GM21423 (cell line): ENCODE data around the gene PAX3.

Experiments used
- ATAC-seq: cut with Tn5 transposase; IDR thresholded peaks from one replicate; pipeline ENCODE4 v1.9.1; 2021; ENCODE audit warnings: mild to moderate bottlenecking, moderate library complexity; ENCODE audit not compliant: unreplicated experiment

Gene PAX3

GRCh38 chr2:222310747-222311318 lies 12.0 kb upstream of the PAX3 start:
- no peak for ATAC-seq

- ATAC-seq: no peak
These were observed 11.0 kb upstream of the PAX3 start for GRCh38 chr2:222309766-222310165.

DNA sequence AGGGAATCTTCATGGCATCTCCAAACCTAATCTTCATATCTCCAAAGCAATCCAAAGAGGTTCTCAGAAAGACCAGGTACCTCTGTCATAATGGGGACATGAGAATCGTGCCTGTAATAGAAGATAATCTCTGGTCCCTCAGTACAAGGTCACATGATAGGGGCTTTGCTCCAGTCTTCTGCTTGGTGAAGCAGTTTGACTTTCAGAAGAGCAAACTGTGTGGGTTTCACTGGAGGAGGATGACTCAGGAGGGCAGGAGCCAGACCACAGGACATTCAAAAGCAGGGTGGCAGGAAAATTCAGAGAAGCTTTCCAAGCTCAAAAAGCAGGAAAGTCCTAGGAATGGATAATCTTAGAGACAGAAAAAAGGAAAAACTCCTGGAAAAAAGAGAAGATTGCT lies 10.6 kb upstream of the PAX3 start:
- ATAC-seq: no peak

- no peak for ATAC-seq
These were observed 9.4 kb upstream of the PAX3 start for GRCh38 chr2:222307978-222308730.

- no peak for ATAC-seq
These were observed 8.5 kb upstream of the PAX3 start for GRCh38 chr2:222307143-222307756.

GRCh38 chr2:222306393-222307142 lies 7.8 kb upstream of the PAX3 start:
- no peak for ATAC-seq

GRCh38 chr2:222305516-222306392 lies 7.0 kb upstream of the PAX3 start:
- ATAC-seq: no peak

DNA sequence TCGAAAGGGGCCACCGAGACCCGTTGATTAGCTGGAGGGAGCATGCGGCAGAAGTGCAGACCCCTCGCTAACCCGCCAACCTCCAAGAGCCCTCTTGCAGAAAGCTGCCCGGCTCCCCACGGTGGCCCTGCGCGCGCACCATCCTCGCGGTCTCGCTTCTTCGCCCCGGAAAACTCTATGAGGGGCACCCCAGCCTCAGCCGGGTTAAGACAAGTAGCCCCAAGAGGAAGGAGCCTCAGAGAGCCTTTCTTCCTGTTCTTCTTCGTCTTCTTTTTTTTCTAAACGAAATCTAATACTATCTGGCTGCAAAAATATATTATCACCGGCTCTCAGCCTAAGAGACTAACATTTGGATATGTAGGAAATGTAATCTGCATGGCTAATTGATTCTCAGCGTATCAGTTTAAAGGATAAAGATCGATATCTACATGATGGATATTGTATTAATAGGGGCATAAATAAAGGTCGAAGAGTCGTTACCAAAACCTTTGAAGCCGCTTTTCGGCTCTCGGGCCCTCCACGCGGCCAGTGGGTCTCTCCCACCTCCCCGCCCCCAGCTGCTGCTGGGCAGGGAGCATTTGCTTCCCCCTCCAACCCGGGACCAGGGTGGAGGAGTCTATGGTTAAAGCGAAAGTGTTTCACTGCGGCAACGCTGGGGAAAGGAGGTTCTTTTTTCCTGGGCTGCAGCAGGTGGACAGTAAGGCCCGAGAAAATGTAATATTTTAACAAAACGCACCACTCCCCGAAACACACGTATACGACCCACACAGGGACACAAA lies 6.1 kb upstream of the PAX3 start:
- ATAC-seq: no peak

- ATAC-seq: no peak
These were observed 5.3 kb upstream of the PAX3 start for GRCh38 chr2:222303828-222304736.

DNA sequence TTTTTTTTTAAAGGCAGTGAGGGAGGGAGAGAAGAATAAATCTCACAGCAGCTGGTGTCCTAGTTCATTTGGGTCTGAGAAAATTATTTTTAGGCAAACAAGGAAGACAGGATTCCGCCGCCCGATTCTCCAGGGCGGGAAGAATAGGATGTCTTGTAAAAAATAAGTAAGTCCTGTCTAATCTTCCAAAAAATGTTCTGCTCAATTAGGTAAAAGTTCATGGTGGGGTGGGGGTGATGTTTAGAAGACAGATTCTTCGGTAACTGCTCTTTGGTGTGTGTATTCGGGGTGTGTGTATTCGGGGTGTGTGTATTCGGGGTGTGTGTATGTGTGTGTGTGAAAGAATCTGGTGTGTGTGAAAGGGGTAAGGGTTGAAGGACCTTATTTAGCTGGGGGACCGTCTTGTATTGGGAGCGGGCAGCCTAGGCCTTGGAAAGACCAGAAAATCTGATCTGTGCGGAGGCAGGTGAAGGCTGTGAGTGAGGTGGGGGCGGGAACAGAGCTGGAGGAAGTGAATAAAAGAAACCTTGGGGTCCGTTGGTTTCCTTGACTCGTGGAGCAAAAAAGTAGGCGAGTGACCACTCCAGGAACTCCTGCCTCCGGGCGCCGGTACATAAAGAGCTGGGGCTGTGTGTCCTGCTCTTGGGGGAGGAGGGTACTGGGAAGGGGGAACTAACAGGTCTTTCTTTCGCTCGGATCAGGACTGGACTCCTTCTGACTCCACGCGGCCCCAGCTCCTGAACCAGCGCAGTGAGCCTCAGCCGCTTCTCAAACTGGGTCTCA lies 4.4 kb upstream of the PAX3 start:
- ATAC-seq: no peak

DNA sequence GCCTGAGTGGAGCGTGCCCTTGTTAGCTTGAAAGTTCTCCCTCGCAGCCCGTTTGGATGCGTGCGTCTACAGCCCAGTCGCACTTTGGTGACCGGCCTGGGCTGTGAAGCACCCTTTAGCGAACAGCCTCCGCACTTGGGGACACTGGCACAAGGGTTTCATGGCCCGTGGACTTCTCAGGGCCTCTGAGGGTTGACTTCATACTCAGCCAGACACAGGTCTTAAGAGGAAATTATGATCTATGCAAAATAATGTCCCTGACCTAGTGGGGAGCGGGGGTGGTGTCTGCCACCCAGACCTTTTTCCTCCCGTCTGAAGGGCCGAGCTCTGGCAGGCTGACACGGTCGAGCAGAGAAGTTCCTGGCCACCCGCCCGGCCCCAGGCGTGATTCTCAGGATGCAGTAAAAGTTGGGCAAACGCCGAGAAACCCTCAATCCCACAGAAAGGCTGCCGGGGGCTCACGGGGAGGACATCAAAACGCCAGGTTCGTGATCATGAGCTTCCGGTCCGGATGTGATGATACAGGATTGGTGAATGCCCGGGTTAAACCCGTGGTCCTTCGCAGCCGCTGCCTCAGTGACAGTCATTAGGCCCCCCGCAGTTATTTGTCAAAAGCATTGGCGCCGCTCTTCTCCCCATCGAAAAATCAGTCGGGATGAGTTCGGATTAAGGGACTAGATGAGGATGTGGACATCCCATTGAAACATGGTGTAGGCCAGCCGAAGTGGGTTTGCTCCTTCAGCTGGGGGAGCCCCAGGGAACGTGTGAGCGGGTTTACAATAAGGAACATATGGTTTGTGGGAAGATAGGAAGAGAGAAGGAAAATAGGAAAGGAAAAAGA lies 3.6 kb upstream of the PAX3 start:
- no peak for ATAC-seq

- ATAC-seq: no peak
These were observed 3.0 kb upstream of the PAX3 start for GRCh38 chr2:222301796-222302118.

GRCh38 chr2:222301053-222301795 lies 2.4 kb upstream of the PAX3 start:
- ATAC-seq: no peak

GRCh38 chr2:222300726-222301052 lies 1.9 kb upstream of the PAX3 start:
- no peak for ATAC-seq

GRCh38 chr2:222299906-222300725 lies 1.3 kb upstream of the PAX3 start:
- no peak for ATAC-seq

- ATAC-seq: no peak
These were observed 842 bp downstream of the PAX3 start for GRCh38 chr2:222298001-222298310.
